HG03342 (cell line): ENCODE measurements around the gene NKIRAS1.
"Not testable (repeated sequence)": the region's sequence is repeated elsewhere in the genome, so short reads cannot be mapped to it uniquely, and the experiment has no call there.

Experiments
- ATAC-seq: cut with Tn5 transposase; IDR thresholded peaks from one replicate; pipeline ENCODE4 v1.9.1; 2021; ENCODE audit warnings: mild to moderate bottlenecking, moderate library complexity; ENCODE audit not compliant: unreplicated experiment

The NKIRAS1 gene

GRCh38 chr3:23941440-23941839, 24.6 kb upstream of the NKIRAS1 start:
- no peak for ATAC-seq

GRCh38 chr3:23940775-23941174, 24.0 kb upstream of the NKIRAS1 start:
- ATAC-seq, result no peak

- no peak for ATAC-seq
Observed at GRCh38 chr3:23938688-23939087, 21.9 kb upstream of the NKIRAS1 start.

GRCh38 chr3:23937296-23937695, 20.5 kb upstream of the NKIRAS1 start:
- ATAC-seq, result no peak

GRCh38 chr3:23934253-23934652, 17.5 kb upstream of the NKIRAS1 start:
- no peak for ATAC-seq

- ATAC-seq, result no peak
Observed at GRCh38 chr3:23932571-23932970, 15.8 kb upstream of the NKIRAS1 start.

GRCh38 chr3:23931597-23931996, 14.8 kb upstream of the NKIRAS1 start:
- ATAC-seq, result no peak

GRCh38 chr3:23928524-23928923, 11.7 kb upstream of the NKIRAS1 start:
- no peak for ATAC-seq

GRCh38 chr3:23926736-23927135, 9.9 kb upstream of the NKIRAS1 start:
- no peak for ATAC-seq

- no peak for ATAC-seq
Observed at GRCh38 chr3:23926246-23926645, 9.5 kb upstream of the NKIRAS1 start.

- no peak for ATAC-seq
Observed at GRCh38 chr3:23923786-23924185, 7.0 kb upstream of the NKIRAS1 start.

GRCh38 chr3:23921052-23921511, 4.3 kb upstream of the NKIRAS1 start:
- ATAC-seq, result no peak

GRCh38 chr3:23920151-23920655, 3.4 kb upstream of the NKIRAS1 start:
- no peak for ATAC-seq

GRCh38 chr3:23919628-23920027, 2.8 kb upstream of the NKIRAS1 start:
- no peak for ATAC-seq

GRCh38 chr3:23918331-23918730, 1.5 kb upstream of the NKIRAS1 start:
- not testable (repeated sequence) for ATAC-seq

GRCh38 chr3:23917679-23918303, 1.0 kb upstream of the NKIRAS1 start:
- not testable (repeated sequence) for ATAC-seq

GRCh38 chr3:23916152-23916885, 471 bp downstream of the NKIRAS1 start:
- ATAC-seq, result peak; percentile 44

- ATAC-seq, result no peak
Observed at GRCh38 chr3:23915537-23916108, 1.2 kb downstream of the NKIRAS1 start.

GRCh38 chr3:23913873-23914743, 2.7 kb downstream of the NKIRAS1 start:
- no peak for ATAC-seq

- ATAC-seq, result no peak
Observed at GRCh38 chr3:23913182-23913581, 3.6 kb downstream of the NKIRAS1 start.

GRCh38 chr3:23912335-23912734, 4.5 kb downstream of the NKIRAS1 start:
- ATAC-seq, result not testable (repeated sequence)
